Measurements from ENCODE around the gene MRI1.

DNA sequence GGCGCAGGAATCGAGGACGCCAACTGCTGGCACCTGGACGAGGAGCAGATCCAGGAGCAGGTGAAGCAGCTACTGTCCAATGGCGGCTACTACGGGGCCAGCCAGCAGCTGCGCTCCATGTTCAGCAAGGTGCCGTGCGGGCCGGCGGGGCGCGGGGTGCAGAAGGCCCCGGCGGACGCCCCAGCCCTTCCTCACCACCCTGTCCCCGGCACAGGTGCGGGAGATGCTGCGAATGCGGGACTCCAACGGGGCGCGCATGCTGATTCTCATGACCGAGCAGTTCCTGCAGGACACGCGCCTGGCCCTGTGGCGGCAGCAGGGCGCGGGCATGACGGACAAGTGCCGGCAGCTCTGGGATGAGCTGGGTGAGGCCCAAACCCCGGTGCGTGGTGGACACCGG, 44.5 kb downstream of the MRI1 start:
- TF ChIP-seq POLR2A (IDR thresholded peaks at IDR 0.05; ENCODE audit: low read depth, low read length) (no peak), TAF1 (IDR thresholded peaks at IDR 0.05; ENCODE audit: borderline replicate concordance, low read depth, low read length) (no peak)

Data from GM12892 (cell line).